ENCODE data around the gene RPS6KA3.

Gene RPS6KA3

DNA sequence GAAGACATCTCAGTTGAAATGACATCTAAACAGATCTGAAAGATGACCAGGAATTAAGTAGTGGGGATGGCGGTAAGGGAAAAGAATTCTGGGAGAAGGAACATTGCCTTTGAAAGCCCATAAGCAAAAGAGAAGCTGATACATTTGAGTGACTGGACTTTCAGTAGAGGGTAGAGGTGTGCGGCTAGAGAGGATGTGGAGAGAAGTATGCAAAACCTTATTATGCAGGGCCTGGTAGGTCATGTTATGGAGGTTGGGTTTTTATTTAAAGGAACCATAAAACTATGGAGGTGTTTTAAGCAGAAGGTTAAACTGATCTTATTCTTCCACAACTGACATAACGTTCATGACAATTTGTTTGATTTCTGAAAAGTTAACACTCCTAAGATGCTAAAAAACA lies 36.3 kb downstream of the RPS6KA3 start:
- TF ChIP-seq, protein P1, sequence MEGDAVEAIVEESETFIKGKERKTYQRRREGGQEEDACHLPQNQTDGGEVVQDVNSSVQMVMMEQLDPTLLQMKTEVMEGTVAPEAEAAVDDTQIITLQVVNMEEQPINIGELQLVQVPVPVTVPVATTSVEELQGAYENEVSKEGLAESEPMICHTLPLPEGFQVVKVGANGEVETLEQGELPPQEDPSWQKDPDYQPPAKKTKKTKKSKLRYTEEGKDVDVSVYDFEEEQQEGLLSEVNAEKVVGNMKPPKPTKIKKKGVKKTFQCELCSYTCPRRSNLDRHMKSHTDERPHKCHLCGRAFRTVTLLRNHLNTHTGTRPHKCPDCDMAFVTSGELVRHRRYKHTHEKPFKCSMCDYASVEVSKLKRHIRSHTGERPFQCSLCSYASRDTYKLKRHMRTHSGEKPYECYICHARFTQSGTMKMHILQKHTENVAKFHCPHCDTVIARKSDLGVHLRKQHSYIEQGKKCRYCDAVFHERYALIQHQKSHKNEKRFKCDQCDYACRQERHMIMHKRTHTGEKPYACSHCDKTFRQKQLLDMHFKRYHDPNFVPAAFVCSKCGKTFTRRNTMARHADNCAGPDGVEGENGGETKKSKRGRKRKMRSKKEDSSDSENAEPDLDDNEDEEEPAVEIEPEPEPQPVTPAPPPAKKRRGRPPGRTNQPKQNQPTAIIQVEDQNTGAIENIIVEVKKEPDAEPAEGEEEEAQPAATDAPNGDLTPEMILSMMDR (conservative IDR thresholded peaks at IDR 0.05), result no peak
- no peak overlapping the region for H3K27ac ChIP-seq

DNA sequence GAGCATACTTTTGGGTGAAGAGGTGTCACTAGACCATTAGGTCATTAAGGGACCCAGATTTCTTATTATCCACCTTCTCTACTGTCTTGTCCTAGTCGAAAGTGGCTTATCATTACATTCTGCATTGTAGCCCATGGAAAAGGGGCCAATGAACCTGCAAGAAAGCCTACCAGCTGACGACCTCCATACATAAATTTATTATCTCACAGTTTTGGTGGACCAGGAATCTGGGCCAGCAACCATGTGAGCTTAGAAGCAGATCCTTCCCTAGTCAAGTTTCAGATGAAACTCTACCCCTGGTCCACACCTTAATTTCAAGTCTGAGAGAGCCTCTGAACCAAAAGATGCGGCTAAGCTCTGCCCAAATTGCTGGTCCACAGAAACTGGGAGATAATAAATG lies 37.6 kb downstream of the RPS6KA3 start:
- no peak overlapping the region for H3K27ac ChIP-seq
- TF ChIP-seq, protein P1 (conservative IDR thresholded peaks at IDR 0.05), result no peak

DNA sequence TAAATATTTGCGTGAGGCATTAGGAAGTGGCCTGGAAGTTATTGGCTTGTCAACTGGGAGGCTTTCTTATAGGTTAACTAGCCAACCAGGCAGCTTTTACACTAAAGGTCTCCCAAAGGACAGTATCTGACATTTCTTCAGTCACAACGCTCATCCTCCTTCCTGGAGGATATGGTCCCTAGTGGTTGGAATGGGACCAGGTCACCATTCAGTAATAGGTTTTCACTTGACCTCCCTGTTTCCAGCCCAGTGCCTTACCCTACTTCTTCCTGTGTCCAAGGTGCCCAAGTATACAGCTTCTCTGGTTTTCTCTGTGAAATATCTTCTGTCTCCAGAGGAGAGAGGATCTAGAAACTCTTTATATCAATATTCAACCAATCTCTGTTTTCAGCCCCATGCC lies 38.5 kb downstream of the RPS6KA3 start:
- no peak overlapping the region for H3K27ac ChIP-seq
- TF ChIP-seq, protein P1 (conservative IDR thresholded peaks at IDR 0.05), result no peak

DNA sequence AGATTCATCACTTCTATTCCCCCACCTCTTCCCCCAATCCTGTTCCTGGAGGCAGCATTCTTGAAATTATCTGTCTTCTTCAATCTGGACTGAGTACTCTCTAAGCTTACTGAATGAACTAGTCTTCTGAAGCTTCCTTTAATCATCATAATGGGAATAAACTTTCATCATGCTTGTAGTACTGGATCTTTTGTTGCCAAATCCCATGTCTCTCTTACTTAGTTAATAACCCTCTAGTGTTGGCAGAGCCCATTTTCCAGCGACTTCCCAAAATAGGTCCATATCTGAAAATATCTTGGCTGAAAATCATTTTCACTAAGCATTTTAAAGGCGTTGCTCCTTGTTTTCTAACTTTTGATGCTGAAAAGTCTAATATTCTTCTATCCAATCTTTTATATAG lies 39.6 kb downstream of the RPS6KA3 start:
- no peak overlapping the region for H3K27ac ChIP-seq
- TF ChIP-seq, protein P1 (conservative IDR thresholded peaks at IDR 0.05), result no peak

DNA sequence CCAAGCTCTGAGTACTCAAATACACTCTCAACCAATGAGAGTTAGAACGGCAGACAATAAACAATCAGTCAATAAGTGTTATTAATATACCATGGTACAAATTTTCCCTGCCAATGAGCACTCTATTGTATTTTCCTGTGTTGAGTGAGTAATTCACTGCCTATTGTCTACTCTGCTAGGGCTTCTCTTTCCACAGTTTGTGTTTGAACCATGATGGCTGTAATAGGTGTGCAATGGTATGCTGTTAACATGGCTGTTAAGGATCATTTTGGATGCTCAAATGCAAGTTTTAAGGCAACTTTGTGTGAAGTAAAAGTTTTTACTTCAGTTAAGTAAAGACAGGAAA lies 41.2 kb downstream of the RPS6KA3 start:
- no peak overlapping the region for H3K27ac ChIP-seq
- TF ChIP-seq, protein P1 (conservative IDR thresholded peaks at IDR 0.05), result no peak

DNA sequence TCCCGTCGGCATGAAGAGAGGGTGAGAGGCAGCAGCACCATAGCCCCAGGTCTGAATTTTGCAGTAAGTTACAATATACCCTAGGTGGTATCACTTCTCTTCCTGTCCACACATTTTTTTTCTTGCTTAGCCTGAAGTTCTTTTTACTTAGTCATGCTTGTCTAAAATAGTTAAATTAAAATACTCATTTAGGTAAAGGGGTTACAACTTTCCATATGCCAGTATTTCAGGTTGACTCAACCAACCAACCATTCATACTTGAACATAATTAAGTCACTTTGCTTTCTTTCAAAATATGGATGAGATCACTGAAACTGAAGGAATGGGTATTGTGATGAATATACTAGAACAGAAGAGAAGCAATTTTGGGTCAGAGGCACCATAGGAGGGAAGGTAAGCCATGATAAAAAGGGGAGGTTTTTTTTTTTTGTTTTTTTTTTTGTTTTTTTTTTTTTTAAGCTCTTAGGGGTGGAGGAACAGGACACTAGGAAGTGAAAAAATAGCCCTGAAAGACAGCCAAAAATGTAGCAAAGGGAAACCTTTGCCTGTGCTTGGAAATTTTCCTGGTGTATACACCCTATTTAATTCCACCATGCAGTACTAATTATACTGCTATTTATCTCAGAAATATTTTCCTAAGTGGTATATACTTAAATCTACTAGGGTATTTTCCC lies 41.8 kb downstream of the RPS6KA3 start:
- TF ChIP-seq, protein P1 (conservative IDR thresholded peaks at IDR 0.05), result no peak
- H3K27ac ChIP-seq, result no peak overlapping the region

DNA sequence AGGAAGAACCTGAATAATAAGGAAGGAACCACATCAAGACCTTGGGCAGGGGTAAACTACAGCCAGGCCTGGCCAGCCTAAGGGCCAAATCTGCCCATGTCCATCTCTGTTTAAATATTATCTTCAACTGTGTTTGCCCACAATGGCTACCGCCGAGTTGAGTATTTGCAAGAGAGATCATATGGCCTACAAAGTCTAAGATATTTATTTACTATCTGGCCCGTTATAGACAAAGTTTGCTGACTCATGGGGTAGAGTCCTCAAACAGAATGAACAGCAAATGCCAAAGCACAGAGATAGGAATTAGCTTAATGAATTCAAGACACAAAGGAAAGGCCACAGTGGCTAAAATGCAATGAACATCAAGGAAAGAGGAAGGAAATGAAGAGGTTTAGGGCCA lies 44.8 kb downstream of the RPS6KA3 start:
- TF ChIP-seq, protein P1 (conservative IDR thresholded peaks at IDR 0.05), result no peak
- peak overlapping the region; percentile 2; the same call in 1 of the 2 replicates for H3K27ac ChIP-seq

Measured in VCaP (cell line).